BJ (cell line): ENCODE data around the gene PRKCA. TPM values are rescaled to one million over a fixed set of nuclear protein-coding genes. Genes with fewer than 3 reads are reported as not detected.
"Not testable (repeated sequence)": the region's sequence is repeated elsewhere in the genome, so short reads cannot be mapped to it uniquely, and the experiment has no call there.

Source experiments
- CTCF ChIA-PET: fragments of 350-600 bp; formaldehyde crosslinking; extraction: SDS; loops from one replicate; lab custom pipeline; 2021; ENCODE audit warnings: antibody characterized with exemption, inconsistent platforms; lab: Yijun Ruan, JAX
- POLR2A ChIA-PET: fragments of 300-600 bp; sonication (Branson Sonifier 250); formaldehyde crosslinking; extraction: SDS; loops from one replicate; lab custom pipeline; 2021; ENCODE audit warnings: antibody characterized with exemption; lab: Charles Lee
- DNase-seq: peaks from one replicate; pipeline ENCODE4 v3.0.0-alpha.2; 2011; ENCODE audit warnings: low read depth
- H3K27me3 ChIP-seq: 2 replicates; pipeline ENCODE4 v1.6.0; 2011; ENCODE audit warnings: low read length; ENCODE audit not compliant: control insufficient read depth, insufficient read depth
- H3K36me3 ChIP-seq: 2 replicates; pipeline ENCODE4 v1.5.1; 2011; ENCODE audit warnings: low read length; ENCODE audit not compliant: control insufficient read depth, insufficient read depth
- H3K4me3 ChIP-seq: 2 replicates; pipeline ENCODE4 v1.5.1; 2011; ENCODE audit warnings: low read depth, mild to moderate bottlenecking, control low read depth, low read length
- polyA plus RNA-seq: library from polyadenylated mRNA; depleted of rRNA; stranded (reverse); fragments of >200 nt; gene quantifications from 2 replicates; pipeline ENCODE4 v1.2.3, GENCODE V29; 2011
- TF ChIP-seq, protein P1 (sequence below): IDR thresholded peaks from 2 replicates; pipeline ENCODE4 v1.5.1; 2011; ENCODE audit warnings: low read depth, mild to moderate bottlenecking, control low read depth, inconsistent platforms, low read length, moderate library complexity; ENCODE audit not compliant: insufficient read depth

PRKCA gene
- polyA plus RNA-seq, 1 experiment, result 38.7 TPM

GRCh38 chr17:66487981-66488468 lies 185.6 kb downstream of the PRKCA start:
- CTCF ChIA-PET, result no interaction called here
- Histone ChIP-seq H3K4me3 (no peak overlapping the region), H3K36me3 (no peaks in the 10 kb centered on the region), H3K27me3 (no peaks in the 10 kb centered on the region)
- no peak for DNase-seq
- POLR2A ChIA-PET, result no interaction called here
- TF ChIP-seq, protein P1, sequence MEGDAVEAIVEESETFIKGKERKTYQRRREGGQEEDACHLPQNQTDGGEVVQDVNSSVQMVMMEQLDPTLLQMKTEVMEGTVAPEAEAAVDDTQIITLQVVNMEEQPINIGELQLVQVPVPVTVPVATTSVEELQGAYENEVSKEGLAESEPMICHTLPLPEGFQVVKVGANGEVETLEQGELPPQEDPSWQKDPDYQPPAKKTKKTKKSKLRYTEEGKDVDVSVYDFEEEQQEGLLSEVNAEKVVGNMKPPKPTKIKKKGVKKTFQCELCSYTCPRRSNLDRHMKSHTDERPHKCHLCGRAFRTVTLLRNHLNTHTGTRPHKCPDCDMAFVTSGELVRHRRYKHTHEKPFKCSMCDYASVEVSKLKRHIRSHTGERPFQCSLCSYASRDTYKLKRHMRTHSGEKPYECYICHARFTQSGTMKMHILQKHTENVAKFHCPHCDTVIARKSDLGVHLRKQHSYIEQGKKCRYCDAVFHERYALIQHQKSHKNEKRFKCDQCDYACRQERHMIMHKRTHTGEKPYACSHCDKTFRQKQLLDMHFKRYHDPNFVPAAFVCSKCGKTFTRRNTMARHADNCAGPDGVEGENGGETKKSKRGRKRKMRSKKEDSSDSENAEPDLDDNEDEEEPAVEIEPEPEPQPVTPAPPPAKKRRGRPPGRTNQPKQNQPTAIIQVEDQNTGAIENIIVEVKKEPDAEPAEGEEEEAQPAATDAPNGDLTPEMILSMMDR, result no peak

- no peaks in the 10 kb centered on the region for H3K27me3 ChIP-seq
- no peaks in the 10 kb centered on the region for H3K36me3 ChIP-seq
- H3K4me3 ChIP-seq, result no peak overlapping the region
- CTCF ChIA-PET, result no interaction called here
- TF ChIP-seq, protein P1, result no peak
- POLR2A ChIA-PET, result no interaction called here
- DNase-seq, result no peak
These were observed 186.5 kb downstream of the PRKCA start for GRCh38 chr17:66488864-66489263.

- CTCF ChIA-PET, result not testable (repeated sequence)
These were observed 187.2 kb downstream of the PRKCA start for GRCh38 chr17:66489576-66489975.

GRCh38 chr17:66491213-66491612 lies 188.8 kb downstream of the PRKCA start:
- H3K27me3 ChIP-seq, result no peaks in the 10 kb centered on the region
- ChIA-PET CTCF (interaction anchor here (0.7 to 1.4 kb wide), 2 partner anchors 16 to 18 kb away, joined by 3 to 4 read pairs; no protein-coding TSS in a partner anchor), POLR2A (no interaction called here)
- TF ChIP-seq, protein P1, result no peak
- H3K36me3 ChIP-seq, result no peaks in the 10 kb centered on the region
- no peak overlapping the region for H3K4me3 ChIP-seq
- DNase-seq, result no peak

More at GRCh38 chr17:66489576-66489975, 187.2 kb downstream of the PRKCA start:
- POLR2A ChIA-PET, H3K27me3 ChIP-seq, DNase-seq, H3K36me3 ChIP-seq, H3K4me3 ChIP-seq: not testable (repeated sequence)

- Histone ChIP-seq H3K27me3 (no peaks in the 10 kb centered on the region), H3K4me3 (no peak overlapping the region), H3K36me3 (no peaks in the 10 kb centered on the region)
- DNase-seq, result no peak
- ChIA-PET POLR2A (no interaction called here), CTCF (interaction anchor here (0.7 to 1.4 kb wide), 2 partner anchors 16 to 17 kb away, joined by 3 to 4 read pairs; no protein-coding TSS in a partner anchor)
- TF ChIP-seq, protein P1, result no peak
These were observed 189.3 kb downstream of the PRKCA start for GRCh38 chr17:66491665-66492064.

- POLR2A ChIA-PET, result no interaction called here
- CTCF ChIA-PET, result interaction anchor here (0.7 to 1.4 kb wide), 3 partner anchors 10 to 17 kb away, joined by 3 to 4 read pairs (median 3); no protein-coding TSS in a partner anchor
- TF ChIP-seq, protein P1, result no peak
- Histone ChIP-seq H3K27me3 (no peaks in the 10 kb centered on the region), H3K36me3 (no peaks in the 10 kb centered on the region), H3K4me3 (no peak overlapping the region)
- DNase-seq, result no peak
These were observed 189.7 kb downstream of the PRKCA start for GRCh38 chr17:66492080-66492479.
